Stimulated activated CD4-positive, alpha-beta T cell treated with anti-CD3 and anti-CD28 coated beads, Interleukin-1b, Interleukin-23, amount 100 ng/mL, for 48 hours (primary cell): ENCODE data around the gene SLC13A3.

ENCODE experiments used
- DNase-seq: peaks from one replicate; pipeline ENCODE4 v3.0.0-alpha.2; 2020

The SLC13A3 gene

GRCh38 chr20:46634528-46634927, 16.7 kb downstream of the SLC13A3 start:
- no peak for DNase-seq

- DNase-seq, result no peak
Measured at GRCh38 chr20:46631874-46632446, 19.3 kb downstream of the SLC13A3 start.

GRCh38 chr20:46631212-46631869, 19.9 kb downstream of the SLC13A3 start:
- no peak for DNase-seq

- no peak for DNase-seq
Measured at GRCh38 chr20:46630306-46630705, 21.0 kb downstream of the SLC13A3 start.

- DNase-seq, result no peak
Measured at GRCh38 chr20:46629341-46629740, 21.9 kb downstream of the SLC13A3 start.

- no peak for DNase-seq
Measured at GRCh38 chr20:46627234-46627633, 24.0 kb downstream of the SLC13A3 start.

- no peak for DNase-seq
Measured at GRCh38 chr20:46626758-46627157, 24.5 kb downstream of the SLC13A3 start.

- DNase-seq, result no peak
Measured at GRCh38 chr20:46625875-46626373, 25.3 kb downstream of the SLC13A3 start.

- no peak for DNase-seq
Measured at GRCh38 chr20:46624946-46625345, 26.3 kb downstream of the SLC13A3 start.

GRCh38 chr20:46622165-46622564, 29.1 kb downstream of the SLC13A3 start:
- no peak for DNase-seq

- no peak for DNase-seq
Measured at GRCh38 chr20:46621492-46621891, 29.8 kb downstream of the SLC13A3 start.

- no peak for DNase-seq
Measured at GRCh38 chr20:46619445-46619844, 31.8 kb downstream of the SLC13A3 start.

GRCh38 chr20:46618316-46619100, 32.8 kb downstream of the SLC13A3 start:
- no peak for DNase-seq

GRCh38 chr20:46614503-46614902, 36.8 kb downstream of the SLC13A3 start:
- DNase-seq, result no peak

GRCh38 chr20:46610145-46610544, 41.1 kb downstream of the SLC13A3 start:
- no peak for DNase-seq

GRCh38 chr20:46609043-46609442, 42.2 kb downstream of the SLC13A3 start:
- no peak for DNase-seq

- no peak for DNase-seq
Measured at GRCh38 chr20:46607849-46608497, 43.3 kb downstream of the SLC13A3 start.

GRCh38 chr20:46607191-46607848, 43.9 kb downstream of the SLC13A3 start:
- DNase-seq, result no peak

GRCh38 chr20:46606817-46607190, 44.5 kb downstream of the SLC13A3 start:
- DNase-seq, result no peak

- no peak for DNase-seq
Measured at GRCh38 chr20:46605978-46606816, 45.1 kb downstream of the SLC13A3 start.

- DNase-seq, result no peak
Measured at GRCh38 chr20:46605181-46605580, 46.1 kb downstream of the SLC13A3 start.

GRCh38 chr20:46604551-46605133, 46.6 kb downstream of the SLC13A3 start:
- no peak for DNase-seq
